ENCODE measurements around the gene SLC8A2.

SLC8A2 gene

DNA sequence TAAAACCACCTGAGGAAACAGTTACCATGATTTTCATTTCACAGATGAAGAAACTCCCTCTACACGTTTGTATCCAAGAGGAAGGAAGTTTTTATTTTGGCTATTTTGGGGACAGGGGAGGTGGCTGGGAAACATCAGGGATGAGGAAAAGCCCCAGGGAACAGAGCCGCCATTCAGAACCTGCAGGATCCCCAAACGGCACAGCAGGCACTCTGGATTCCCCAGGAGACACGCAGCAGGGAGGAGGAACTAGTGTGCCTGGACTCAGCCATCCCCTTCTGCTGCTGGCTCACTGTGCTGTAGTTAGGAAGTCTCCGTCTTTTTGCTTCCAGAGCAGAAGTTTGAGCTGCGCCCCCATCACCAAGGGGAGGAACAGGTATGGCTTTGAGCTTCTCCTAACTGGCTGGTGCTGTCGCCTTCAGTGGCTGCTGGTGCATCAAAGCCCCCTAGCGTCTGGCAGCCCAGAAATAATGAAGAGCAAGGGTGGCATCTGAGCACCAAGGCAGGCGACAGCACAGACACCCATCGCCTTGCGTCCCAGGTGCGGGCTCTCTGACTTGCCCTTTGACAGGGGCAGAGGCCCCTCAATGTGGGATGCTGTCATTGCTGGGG, 38.9 kb upstream of the SLC8A2 start:
- DNase-seq (ENCODE audit: low read depth), result no peak
- H3K4me3 ChIP-seq (ENCODE audit: control insufficient read depth, low read depth, low read length), result no peak overlapping the region
- TF ChIP-seq CTCF (IDR thresholded peaks at IDR 0.05; ENCODE audit: control insufficient read depth, insufficient read depth, low read depth, low read length, missing control alignments), result no peak

DNA sequence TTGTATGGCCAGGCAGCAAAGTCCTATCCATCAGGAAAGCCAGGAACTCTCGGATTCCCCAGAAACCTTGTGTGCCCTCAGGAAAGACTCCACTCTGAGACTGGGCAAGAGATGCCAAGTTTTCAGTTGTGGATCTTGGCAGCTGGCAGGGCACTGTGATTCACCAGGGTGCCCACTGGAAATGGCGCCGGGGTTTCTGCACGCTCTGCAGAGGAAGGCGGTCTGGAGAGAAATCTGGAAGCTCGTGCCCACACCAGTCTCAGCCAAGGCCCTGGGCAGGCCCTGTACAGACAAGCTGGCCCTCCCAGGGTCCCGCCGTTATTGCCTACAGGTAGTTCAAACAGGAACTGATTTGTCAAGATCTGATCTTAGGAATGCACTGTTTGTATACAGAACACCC, 38.3 kb upstream of the SLC8A2 start:
- TF ChIP-seq CTCF (IDR thresholded peaks at IDR 0.05; ENCODE audit: control insufficient read depth, insufficient read depth, low read depth, low read length, missing control alignments), result no peak
- no peak for DNase-seq (ENCODE audit: low read depth)
- H3K4me3 ChIP-seq (ENCODE audit: control insufficient read depth, low read depth, low read length), result no peak overlapping the region

DNA sequence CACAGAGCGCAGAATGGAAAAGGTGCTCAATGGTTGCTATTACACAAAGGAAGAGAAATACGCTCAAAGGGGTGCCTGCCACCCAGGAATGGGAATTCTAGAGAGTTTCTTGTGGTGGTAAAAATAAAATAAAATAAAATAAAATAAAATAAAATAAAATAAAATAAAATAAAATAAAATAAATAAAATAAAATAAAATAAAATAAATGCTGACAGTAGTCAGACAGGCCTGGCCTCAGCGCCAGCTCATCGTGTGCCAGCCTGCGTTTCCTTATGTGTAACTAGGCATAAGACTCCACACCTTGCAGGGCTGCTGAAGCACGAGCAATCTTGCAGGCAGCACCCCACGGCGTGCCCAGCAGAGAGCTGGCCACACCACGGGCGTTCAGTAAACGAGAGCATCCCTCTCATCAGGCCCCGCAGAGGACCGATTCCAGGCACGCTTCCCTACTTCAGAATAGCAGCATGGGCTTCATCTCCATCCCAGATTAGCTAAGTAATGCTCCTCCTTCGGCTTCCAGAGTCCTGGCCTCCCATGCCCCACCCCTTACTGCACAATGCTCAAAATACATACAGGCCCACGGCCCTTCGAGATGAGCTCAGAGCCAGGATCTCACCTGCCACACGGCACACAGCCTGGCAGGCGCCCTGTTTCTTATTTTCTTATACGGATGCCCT, 37.6 kb upstream of the SLC8A2 start:
- H3K4me3 ChIP-seq (ENCODE audit: control insufficient read depth, low read depth, low read length), result no peak overlapping the region
- no peak for DNase-seq (ENCODE audit: low read depth)
- no peak for TF ChIP-seq CTCF (IDR thresholded peaks at IDR 0.05; ENCODE audit: control insufficient read depth, insufficient read depth, low read depth, low read length, missing control alignments)

GRCh38 chr19:47508721-47509120, 37.0 kb upstream of the SLC8A2 start:
- DNase-seq (ENCODE audit: low read depth), result no peak
- no peak overlapping the region for H3K4me3 ChIP-seq (ENCODE audit: control insufficient read depth, low read depth, low read length)
- TF ChIP-seq CTCF (IDR thresholded peaks at IDR 0.05; ENCODE audit: control insufficient read depth, insufficient read depth, low read depth, low read length, missing control alignments), result no peak

DNA sequence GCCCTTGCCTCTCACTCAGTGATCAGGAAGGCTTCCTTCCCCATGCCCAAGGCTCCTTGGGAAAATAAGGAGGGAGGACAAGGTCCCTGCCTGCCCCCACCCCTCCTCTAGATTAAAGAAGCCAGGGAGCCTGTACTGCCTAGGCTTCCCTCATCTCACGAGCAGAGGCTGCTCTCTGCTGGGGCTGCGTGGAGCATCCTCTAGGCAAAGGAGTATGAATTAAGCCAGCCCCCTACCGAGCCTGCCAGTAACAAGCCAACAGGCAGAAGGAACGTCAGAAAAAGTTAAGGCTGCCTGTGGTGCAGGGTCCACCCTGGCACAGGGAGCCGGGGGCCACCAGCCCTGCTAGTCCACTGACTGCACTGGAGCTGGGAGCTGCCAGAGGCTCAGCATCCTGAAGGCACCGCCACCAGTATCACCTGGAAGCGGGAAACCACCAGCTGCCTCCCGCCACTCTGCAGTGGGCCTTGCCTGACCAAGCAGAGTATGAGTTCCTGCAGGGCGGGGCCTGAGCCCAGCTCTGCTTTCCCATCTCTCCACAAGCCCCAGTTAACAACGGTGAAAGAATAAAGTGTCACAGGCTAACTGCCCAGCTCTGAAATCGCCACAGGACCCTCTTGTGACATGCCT, 36.3 kb upstream of the SLC8A2 start:
- no peak overlapping the region for H3K4me3 ChIP-seq (ENCODE audit: control insufficient read depth, low read depth, low read length)
- DNase-seq (ENCODE audit: low read depth), result no peak
- no peak for TF ChIP-seq CTCF (IDR thresholded peaks at IDR 0.05; ENCODE audit: control insufficient read depth, insufficient read depth, low read depth, low read length, missing control alignments)

DNA sequence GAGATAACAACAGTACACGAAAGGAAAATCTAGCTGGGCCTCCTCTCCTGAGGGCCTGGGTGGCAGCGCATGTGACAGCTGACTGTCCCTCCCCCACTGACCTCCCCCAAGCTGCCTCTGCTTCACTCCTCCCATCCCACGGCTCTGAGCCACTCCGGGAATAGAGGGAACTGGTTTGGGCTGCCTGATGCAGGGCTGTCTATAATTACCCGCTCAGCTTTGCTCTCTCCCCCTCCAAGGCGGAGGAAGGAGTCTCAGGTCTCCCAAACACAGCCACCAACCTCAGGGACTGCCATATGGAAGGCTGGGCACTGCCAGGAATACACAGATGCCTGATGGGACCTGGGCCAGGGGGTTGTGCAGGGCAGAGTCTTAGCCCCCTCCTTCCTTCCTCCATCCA, 35.3 kb upstream of the SLC8A2 start:
- DNase-seq (ENCODE audit: low read depth), result no peak
- no peak for TF ChIP-seq CTCF (IDR thresholded peaks at IDR 0.05; ENCODE audit: control insufficient read depth, insufficient read depth, low read depth, low read length, missing control alignments)

More for the DNA sequence above, 35.3 kb upstream of the SLC8A2 start:
- H3K4me3 ChIP-seq (ENCODE audit: control insufficient read depth, low read depth, low read length), result no peak overlapping the region
